Suprapubic skin (tissue), 4 donors: ENCODE measurements around the gene SNX21.

ENCODE experiments used
- EP300 ChIP-seq: sonication (generic); formaldehyde crosslinking; IDR thresholded peaks from one replicate; pipeline ENCODE4 v1.6.1; 2017; ENCODE audit warnings: antibody characterized with exemption
- POLR2A ChIP-seq, 2 donors: fragments of 450-650 bp; IDR thresholded peaks; one replicate each; pipeline ENCODE4 v1.6.1; 2017; ENCODE audit warnings: antibody characterized with exemption in 2 of 2, mild to moderate bottlenecking in 2 of 2, moderate library complexity in 2 of 2
- POLR2AphosphoS5 ChIP-seq, 3 donors: sonication (generic); formaldehyde crosslinking; IDR thresholded peaks; one replicate each; pipeline ENCODE4 v1.6.1; 2017; ENCODE audit warnings: antibody characterized with exemption in 3 of 3
- TF ChIP-seq, protein P1 (sequence below), 2 donors: fragments of 200-600 bp in 1 of 2; fragments of 450-650 bp in 1 of 2; sonication (generic) in 1 of 2; IDR thresholded peaks; one replicate each; pipeline ENCODE4 v1.5.1; 2016 to 2019; ENCODE audit warnings: antibody characterized with exemption in 2 of 2, mild to moderate bottlenecking in 1 of 2, moderate library complexity in 1 of 2

DNA sequence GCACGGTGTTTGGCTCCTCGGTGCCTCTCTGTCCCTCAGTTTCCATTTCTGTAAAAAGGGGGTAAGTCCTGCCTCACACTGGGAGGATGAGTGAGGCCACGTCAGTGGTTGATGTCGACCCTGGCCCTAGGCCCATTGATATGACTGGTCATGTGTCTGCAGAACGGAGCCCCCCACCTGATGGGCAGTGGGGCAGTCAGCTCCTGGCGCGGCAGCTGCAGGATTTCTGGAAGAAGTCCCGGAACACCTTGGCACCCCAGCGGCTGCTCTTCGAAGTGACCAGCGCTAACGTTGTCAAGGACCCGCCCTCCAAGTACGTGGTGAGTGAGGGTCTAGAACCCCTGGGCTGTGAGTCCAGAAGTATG lies 1.2 kb downstream of the SNX21 start:
- no peak for TF ChIP-seq POLR2A (IDR thresholded peaks at IDR 0.05)
- TF ChIP-seq, protein P1, sequence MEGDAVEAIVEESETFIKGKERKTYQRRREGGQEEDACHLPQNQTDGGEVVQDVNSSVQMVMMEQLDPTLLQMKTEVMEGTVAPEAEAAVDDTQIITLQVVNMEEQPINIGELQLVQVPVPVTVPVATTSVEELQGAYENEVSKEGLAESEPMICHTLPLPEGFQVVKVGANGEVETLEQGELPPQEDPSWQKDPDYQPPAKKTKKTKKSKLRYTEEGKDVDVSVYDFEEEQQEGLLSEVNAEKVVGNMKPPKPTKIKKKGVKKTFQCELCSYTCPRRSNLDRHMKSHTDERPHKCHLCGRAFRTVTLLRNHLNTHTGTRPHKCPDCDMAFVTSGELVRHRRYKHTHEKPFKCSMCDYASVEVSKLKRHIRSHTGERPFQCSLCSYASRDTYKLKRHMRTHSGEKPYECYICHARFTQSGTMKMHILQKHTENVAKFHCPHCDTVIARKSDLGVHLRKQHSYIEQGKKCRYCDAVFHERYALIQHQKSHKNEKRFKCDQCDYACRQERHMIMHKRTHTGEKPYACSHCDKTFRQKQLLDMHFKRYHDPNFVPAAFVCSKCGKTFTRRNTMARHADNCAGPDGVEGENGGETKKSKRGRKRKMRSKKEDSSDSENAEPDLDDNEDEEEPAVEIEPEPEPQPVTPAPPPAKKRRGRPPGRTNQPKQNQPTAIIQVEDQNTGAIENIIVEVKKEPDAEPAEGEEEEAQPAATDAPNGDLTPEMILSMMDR (IDR thresholded peaks at IDR 0.05): no peak
- no peak for TF ChIP-seq POLR2AphosphoS5 (IDR thresholded peaks at IDR 0.05)
- TF ChIP-seq EP300: no peak
